ENCODE measurements around the gene ZNF135.

GRCh38 chr19:58033741-58034476 is 25.2 kb upstream of the ZNF135 start, which contains the start of gene ZSCAN1:
- TF ChIP-seq SP1 (IDR thresholded peaks at IDR 0.05) (no peak), SP1 (CRISPR knock-in tag; IDR thresholded peaks at IDR 0.05) (no peak), CHD2 (IDR thresholded peaks at IDR 0.05; ENCODE audit: low read depth, low read length) (no peak)

All from HepG2 (cell line).